Endothelial cell of hepatic sinusoid (primary cell): ENCODE results near the gene FAXDC2.

Source experiments
- in situ Hi-C: cut with HindIII; loops from 2 replicates; pipeline ENCODE4 v1.10.0; 2017; ENCODE audit warnings: low sequenced_read_pairs

Gene FAXDC2

DNA sequence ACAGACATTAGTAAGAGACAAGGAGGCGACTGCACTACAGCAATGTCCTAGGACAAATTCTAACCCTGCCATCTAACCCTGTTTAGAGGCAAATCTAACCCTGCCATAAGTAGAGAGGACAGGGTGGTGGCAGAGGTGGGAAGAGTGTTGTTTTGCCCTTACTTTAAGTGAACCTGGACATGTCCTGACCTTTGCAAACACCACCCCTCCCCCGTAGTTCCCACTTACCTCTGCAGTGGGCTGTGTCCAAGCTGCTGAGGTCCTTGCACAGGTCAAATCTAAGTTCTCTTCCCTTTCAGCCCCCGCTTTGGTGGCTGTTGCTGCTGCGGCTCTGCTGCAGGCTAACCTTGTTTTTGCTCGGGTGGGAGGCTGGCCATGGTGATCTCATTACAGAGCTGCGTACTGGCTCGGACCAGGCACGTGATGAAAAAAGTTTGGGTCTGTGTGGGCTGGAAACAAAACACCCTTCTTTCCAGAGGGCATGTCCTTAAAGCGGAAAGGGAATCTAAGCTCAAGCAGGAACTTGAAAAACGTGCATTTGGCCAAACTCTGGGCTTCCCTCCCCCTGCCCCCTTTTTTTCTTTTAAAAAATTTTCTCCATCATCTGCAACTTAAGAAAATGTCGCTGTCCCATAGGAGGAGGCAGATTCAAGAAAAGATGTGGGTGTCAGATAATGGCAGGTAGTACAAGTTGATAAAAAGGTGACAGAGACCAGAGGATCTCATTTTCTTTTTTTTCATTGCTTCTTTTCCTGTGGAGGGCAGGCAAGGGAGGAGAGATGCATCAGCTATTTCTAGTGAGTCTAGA is at the start of gene FAXDC2:
Gene FAXDC2, minus strand, starts transcription at position 349 of the 808 bp plus-strand sequence. CDS start 12,425 bp downstream, outside the sequence.
- in situ Hi-C loops = no loop called here

DNA sequence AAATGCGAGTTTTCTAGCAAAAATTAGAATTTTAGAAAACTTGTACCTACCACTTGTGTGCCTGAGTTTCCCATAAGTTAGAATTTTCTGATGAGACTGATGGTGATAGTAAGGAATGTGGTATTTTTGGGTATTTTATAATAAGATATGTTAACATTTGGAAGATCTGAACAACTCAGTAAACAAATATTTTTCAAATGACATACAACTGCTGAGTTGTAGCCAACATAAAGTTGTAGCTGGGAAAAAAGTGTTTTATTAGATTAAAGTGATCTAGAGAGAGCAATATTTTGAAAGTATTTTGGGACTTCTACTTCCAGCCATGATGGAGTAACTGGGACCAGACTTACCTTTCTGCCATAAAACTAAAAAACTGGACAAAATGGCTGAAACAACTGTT is 49.7 kb upstream of the FAXDC2 start:
- in situ Hi-C loops = loop anchor here (5.0 to 10.0 kb wide), 2 partner anchors 98 to 255 kb away; no protein-coding TSS in a partner anchor

GRCh38 chr5:154899151-154899816 is 48.9 kb upstream of the FAXDC2 start:
- in situ Hi-C loops = no loop called here

DNA sequence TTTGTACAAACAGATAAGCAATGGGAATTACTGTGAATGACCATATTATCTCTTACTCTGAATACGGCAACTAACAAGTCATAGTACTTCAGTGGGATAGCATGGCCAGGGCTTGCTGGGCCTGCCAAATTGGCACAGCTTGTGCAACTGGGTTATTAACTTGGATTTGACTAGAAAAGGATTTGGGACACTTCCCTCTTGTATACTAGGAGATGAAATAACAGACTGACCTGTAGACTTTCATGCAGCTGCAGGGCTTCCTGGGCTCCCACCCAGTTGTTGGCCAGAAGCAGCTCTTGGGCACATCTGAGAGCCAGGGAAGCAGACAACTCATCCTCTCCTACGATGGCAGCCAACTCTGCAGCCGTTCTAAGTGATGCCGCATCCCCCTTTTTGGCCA is 47.8 kb upstream of the FAXDC2 start:
- in situ Hi-C loops = no loop called here

- in situ Hi-C loops = no loop called here
Measured at GRCh38 chr5:154896562-154897165, 46.3 kb upstream of the FAXDC2 start.

DNA sequence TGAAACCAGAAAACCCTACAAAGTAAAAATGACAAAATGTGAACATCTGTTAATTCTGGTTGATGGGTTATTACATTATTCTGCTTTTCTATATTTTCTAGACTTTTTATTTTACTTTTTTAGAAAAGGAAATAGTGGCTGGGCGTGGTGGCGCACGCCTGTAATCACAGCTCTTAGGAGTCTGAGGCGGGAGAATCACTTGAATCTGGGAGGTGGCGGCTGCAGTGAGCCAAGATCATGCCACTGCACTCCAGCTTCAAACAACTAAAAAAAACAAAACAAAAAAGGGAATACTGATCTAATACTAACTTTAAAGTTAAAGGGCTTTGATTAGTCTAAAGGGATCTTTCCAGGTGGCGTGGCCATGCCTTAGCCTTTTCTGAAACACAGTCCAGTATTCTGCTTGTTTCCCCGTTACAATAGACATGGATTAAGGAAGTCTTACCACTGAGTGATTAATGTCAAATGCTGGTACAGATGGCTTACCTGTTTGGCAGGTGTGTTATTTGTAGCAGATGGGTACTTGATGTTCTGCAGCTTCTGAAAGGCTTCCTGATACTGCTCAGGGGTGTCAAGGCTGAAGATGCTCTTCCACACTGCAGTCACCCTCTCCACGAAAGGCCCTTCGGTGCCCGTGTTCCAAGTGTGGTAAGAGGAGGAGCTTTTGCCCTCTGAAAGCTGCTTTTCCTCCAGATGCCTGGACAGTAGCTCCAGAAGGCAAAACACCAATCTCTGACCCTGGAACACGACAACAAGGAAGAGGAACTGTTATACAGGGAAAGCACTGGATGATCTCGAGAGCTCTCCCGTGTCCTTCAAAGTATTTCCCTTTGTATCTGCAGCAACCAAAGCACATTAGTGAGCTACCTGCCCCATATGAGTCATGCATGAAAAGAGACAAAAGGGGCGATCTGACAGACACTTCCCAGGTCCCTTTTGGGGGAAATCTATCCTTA is 45.5 kb upstream of the FAXDC2 start:
- in situ Hi-C loops = no loop called here

DNA sequence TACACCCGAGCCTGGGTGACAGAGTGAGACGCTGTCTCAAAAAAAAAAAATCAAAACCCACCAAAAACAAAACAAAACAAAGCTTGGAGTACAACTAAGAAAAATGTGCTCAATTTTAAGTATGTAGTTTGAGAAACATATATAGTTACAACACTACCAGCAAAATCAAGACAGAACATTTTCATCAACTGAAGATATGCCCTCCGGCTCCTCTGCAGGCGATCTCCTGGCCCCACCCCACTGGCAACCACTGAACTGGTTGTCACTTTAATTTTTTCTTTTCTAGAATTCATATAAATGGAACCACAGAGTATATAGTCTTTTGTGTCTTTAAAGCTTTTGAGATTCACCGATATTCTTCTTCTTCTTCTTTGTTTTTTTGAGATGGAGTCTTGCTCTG is 43.0 kb upstream of the FAXDC2 start:
- in situ Hi-C loops = no loop called here

DNA sequence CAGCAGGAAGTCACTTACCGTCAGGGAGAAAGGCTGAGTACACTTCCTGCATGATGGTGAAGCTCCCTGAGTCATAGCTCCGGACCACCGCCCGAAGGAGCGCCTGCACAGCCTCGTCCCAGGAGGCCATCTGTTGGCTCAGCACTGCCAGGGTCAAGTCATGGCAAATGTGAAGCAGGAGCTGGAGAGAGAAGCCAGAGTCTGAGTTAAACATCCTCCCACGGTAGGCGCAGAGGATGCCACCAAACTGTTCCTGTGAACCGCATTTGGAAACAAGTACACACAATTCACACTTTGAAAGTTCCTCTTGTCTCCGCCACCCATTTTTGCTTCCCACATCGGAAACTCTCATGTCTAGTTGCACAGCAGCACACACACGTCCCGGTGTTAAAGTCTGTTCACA is 42.0 kb upstream of the FAXDC2 start:
- in situ Hi-C loops = no loop called here

GRCh38 chr5:154885439-154885838 is 35.0 kb upstream of the FAXDC2 start:
- in situ Hi-C loops = no loop called here

GRCh38 chr5:154884424-154884823 is 34.0 kb upstream of the FAXDC2 start:
- in situ Hi-C loops = loop anchor here (5.0 kb wide), 1 partner anchor 62 kb away; no protein-coding TSS in a partner anchor

- in situ Hi-C loops = loop anchor here (5.0 kb wide), 1 partner anchor 60 kb away; no protein-coding TSS in a partner anchor
Measured at GRCh38 chr5:154881986-154882385, 31.6 kb upstream of the FAXDC2 start.

- in situ Hi-C loops = no loop called here
Measured at GRCh38 chr5:154878642-154879335, 28.4 kb upstream of the FAXDC2 start.

- in situ Hi-C loops = no loop called here
Measured at GRCh38 chr5:154873791-154874331, 23.5 kb upstream of the FAXDC2 start.

DNA sequence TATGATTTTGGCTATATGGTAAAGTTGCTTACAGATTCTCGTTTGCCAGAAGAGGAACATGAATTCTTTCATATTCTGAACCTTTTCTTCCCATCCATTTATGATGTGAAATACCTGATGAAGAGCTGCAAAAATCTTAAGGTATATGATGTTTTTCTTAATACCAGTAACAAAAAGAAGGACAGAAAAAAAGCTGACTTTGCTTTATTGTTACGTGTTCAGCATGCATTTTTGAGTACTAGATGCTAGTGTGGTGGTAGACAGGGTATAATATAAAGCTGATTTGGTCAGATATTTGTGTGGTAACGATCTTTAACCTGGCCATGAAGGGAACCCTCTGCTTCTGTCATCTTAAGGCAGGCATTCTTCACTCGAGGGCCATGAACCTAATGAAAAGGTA is 21.3 kb upstream of the FAXDC2 start:
- in situ Hi-C loops = no loop called here

GRCh38 chr5:154868702-154869101 is 18.3 kb upstream of the FAXDC2 start:
- in situ Hi-C loops = no loop called here

- in situ Hi-C loops = no loop called here
Measured at GRCh38 chr5:154866841-154867240, 16.4 kb upstream of the FAXDC2 start.

DNA sequence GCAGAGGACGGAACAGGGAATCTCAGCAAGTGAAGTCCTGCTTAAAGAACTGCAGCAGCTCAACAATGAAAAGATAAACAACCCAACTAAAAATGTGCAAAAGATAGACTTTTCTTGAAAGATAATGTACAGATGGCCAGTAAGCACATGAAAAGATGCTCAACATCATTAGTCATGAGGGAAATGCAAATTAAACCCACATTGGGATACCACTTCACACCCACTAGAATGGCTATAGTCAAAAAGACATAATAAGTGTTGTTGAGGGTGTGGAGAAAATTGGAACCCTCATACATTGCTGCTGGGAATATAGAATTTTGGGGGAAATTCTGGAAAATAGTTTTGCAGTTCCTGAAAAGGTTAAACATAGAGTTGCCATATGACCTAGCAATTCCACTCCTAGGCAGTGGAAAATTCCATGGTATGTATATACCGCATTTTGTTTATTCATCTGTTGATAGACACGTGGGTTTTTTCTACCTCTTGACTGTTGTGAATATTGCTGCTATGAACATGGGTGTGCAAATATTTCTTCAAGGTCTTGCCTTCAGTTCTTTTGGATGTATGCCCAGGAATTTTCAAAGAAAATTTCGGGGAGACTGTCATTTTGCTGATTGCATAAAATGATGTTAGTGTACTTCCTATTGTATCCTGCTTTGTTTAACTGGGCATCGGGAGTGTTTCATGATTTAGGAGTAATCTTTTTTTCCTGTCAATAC is 15.2 kb upstream of the FAXDC2 start:
- in situ Hi-C loops = no loop called here

- in situ Hi-C loops = no loop called here
Measured at GRCh38 chr5:154863291-154864080, 13.1 kb upstream of the FAXDC2 start.
